ENCODE results near the gene NLGN1.

NLGN1 gene

DNA sequence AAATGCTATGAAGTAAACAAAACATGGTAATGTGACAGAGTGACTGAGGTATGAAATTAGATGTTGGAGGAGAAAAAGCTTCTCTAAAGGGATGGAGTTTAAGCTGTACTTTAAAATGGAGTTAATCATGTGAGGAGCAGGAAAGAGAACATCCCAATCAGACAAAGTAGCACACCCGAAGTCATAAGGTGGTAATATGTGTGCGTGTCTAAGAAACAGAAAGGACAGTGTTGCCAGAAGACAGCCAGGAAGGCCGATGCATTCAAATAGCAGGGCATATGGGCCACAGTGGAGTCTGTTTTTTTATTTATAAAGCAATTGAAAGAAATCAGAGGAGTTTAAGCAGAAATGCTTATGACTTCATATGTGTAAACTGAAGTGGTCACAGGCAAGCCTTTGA lies 376.3 kb downstream of the NLGN1 start:
- Histone ChIP-seq H3K27me3 (ENCODE audit: control insufficient read depth, insufficient read depth, low read length) (no peaks in the 10 kb centered on the region), H3K9me3 (ENCODE audit: control insufficient read depth, insufficient read depth, low read length) (no peaks in the 10 kb centered on the region), H3K36me3 (ENCODE audit: control insufficient read depth, insufficient read depth, low read length) (no peaks in the 10 kb centered on the region), H3K4me1 (ENCODE audit: control insufficient read depth, insufficient read depth, low read length) (no peaks in the 10 kb centered on the region), H3K27ac (ENCODE audit: low read length) (no peak overlapping the region), H3K4me3 (ENCODE audit: low read length) (no peak overlapping the region)
- DNase-seq (ENCODE audit: low read depth, low spot score) = no peak
- WGBS (ENCODE audit: insufficient coverage, insufficient read length) = no CpG with 5 or more reads among the region's 3 CpGs

DNA sequence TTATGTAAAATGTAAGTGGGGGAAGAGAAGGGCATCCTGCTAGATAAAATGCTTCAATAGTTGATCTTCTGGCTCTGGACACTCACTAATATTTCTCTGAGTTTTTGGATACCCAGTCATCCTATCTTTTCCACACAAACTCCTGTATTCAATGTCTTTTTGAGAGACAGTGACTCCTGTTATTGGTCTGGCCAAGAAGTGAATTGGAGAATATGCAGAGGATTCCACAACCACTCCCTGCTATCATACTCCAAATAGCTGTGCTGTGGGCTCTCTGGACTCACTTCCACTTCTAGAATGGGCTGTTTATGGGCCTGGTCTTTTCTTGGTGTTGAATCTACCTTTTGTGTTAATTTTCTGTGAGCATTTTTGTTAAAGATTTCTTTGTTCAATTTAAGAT lies 376.8 kb downstream of the NLGN1 start:
- Histone ChIP-seq H3K36me3 (ENCODE audit: control insufficient read depth, insufficient read depth, low read length) (no peaks in the 10 kb centered on the region), H3K4me3 (ENCODE audit: low read length) (no peak overlapping the region), H3K4me1 (ENCODE audit: control insufficient read depth, insufficient read depth, low read length) (no peaks in the 10 kb centered on the region), H3K27me3 (ENCODE audit: control insufficient read depth, insufficient read depth, low read length) (no peaks in the 10 kb centered on the region), H3K27ac (ENCODE audit: low read length) (no peak overlapping the region), H3K9me3 (ENCODE audit: control insufficient read depth, insufficient read depth, low read length) (no peaks in the 10 kb centered on the region)
- no peak for DNase-seq (ENCODE audit: low read depth, low spot score)

DNA sequence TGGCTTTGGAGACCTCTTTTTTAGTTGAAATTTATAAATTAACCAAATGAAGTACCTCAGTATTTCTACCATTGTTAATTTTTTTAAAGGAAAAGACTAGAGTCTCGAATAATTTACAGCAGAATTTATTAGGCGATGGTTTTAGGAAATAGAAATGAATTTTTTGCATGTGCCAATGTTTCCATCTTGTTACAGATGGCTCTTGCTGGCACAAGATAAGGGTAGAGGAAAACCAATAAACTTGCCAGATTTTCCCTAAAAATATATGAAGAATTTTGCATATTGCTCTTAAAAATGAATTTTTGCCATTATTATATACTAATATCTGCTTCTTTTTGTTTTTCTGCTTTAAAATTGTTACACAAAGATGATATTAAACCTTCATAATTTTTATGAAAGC lies 380.7 kb downstream of the NLGN1 start:
- WGBS (ENCODE audit: insufficient coverage, insufficient read length) = 100% methylated on average over 2 of the region's 2 CpGs
- Histone ChIP-seq H3K36me3 (ENCODE audit: control insufficient read depth, insufficient read depth, low read length) (no peaks in the 10 kb centered on the region), H3K9me3 (ENCODE audit: control insufficient read depth, insufficient read depth, low read length) (no peaks in the 10 kb centered on the region), H3K4me3 (ENCODE audit: low read length) (no peak overlapping the region), H3K4me1 (ENCODE audit: control insufficient read depth, insufficient read depth, low read length) (no peaks in the 10 kb centered on the region), H3K27me3 (ENCODE audit: control insufficient read depth, insufficient read depth, low read length) (no peaks in the 10 kb centered on the region), H3K27ac (ENCODE audit: low read length) (no peak overlapping the region)
- DNase-seq (ENCODE audit: low read depth, low spot score) = no peak

DNA sequence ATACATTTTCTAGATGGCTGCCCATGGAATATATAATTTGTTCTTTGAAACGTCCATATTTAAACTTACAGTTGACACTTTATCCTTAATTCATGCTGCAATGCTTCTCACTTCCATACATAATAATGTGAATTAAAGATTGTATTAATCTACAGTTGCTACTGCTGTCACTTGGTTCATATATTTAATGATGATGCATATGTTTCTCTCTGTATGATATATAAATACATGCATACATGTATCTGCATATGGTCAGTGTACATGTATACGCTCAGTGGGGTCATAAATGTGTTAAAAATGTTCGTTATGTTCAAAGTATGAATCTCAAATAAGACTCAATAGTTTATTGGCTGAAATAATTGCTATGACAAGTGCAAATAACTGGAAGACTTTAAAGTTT lies 382.5 kb downstream of the NLGN1 start:
- H3K36me3 ChIP-seq (ENCODE audit: control insufficient read depth, insufficient read depth, low read length) = no peaks in the 10 kb centered on the region
- peaks cover 1% of the 10 kb centered on the region; the same call in 1 of the 2 replicates for H3K4me1 ChIP-seq (ENCODE audit: control insufficient read depth, insufficient read depth, low read length)
- H3K27me3 ChIP-seq (ENCODE audit: control insufficient read depth, insufficient read depth, low read length) = no peaks in the 10 kb centered on the region
- no peak for DNase-seq (ENCODE audit: low read depth, low spot score)
- H3K27ac ChIP-seq (ENCODE audit: low read length) = no peak overlapping the region
- no peaks in the 10 kb centered on the region for H3K9me3 ChIP-seq (ENCODE audit: control insufficient read depth, insufficient read depth, low read length)
- WGBS (ENCODE audit: insufficient coverage, insufficient read length) = no CpG with 5 or more reads among the region's 3 CpGs
- H3K4me3 ChIP-seq (ENCODE audit: low read length) = no peak overlapping the region

DNA sequence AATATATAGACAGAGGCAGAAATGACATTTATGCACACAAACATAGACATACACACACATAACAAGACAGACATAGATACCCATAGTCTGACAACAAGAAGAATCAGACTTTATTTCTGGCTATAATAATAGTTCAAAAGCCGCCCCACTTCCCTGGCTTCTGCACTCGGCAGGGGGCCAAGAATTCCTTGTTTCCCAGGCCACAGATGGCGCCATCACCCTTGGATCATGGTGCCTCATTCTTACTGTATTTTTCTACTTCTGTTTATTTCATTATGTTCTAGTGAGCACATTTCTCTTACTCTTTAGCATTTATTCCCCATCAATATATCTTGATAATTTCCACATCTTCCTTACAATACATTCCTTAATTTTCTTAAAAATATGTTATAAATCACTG lies 387.5 kb downstream of the NLGN1 start:
- Histone ChIP-seq H3K27ac (ENCODE audit: low read length) (no peak overlapping the region), H3K9me3 (ENCODE audit: control insufficient read depth, insufficient read depth, low read length) (no peaks in the 10 kb centered on the region)

DNA sequence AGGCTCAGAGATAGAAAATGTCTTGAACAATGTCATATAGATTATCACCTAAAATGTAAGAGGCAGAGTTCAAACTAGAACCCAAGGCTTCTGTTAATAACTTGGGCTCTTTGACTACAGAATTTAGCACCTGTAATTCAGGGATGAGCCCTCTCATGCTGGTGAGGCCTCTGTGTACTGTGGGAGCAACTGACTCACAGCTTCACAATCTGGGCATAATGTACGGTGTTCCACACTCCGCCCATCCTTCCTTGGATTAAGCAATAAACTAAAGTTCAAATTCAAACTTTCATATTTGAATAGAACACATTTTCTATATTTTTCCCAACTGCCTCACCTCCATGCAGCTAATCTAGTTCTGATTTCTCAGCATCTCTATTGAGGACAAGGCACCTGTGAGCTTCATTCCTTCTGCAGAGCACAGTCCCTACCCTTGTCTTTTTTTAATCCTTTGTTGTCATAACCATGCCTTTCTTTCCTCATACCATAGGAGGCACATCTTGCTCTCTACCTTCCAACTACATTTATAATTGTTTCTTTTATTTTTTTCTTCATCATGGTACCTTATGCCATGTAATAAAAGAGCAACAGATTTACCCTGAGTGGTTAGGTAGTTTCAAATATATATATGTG lies 392.1 kb downstream of the NLGN1 start:
- WGBS (ENCODE audit: insufficient coverage, insufficient read length) = no CpG with 5 or more reads among the region's 2 CpGs
- Histone ChIP-seq H3K4me3 (ENCODE audit: low read length) (no peak overlapping the region), H3K36me3 (ENCODE audit: control insufficient read depth, insufficient read depth, low read length) (no peaks in the 10 kb centered on the region), H3K4me1 (ENCODE audit: control insufficient read depth, insufficient read depth, low read length) (no peaks in the 10 kb centered on the region; the same call in 1 of the 2 replicates), H3K9me3 (ENCODE audit: control insufficient read depth, insufficient read depth, low read length) (no peaks in the 10 kb centered on the region), H3K27ac (ENCODE audit: low read length) (no peak overlapping the region), H3K27me3 (ENCODE audit: control insufficient read depth, insufficient read depth, low read length) (no peaks in the 10 kb centered on the region)
- DNase-seq (ENCODE audit: low read depth, low spot score) = no peak

More for the DNA sequence above, 387.5 kb downstream of the NLGN1 start:
- no peaks in the 10 kb centered on the region for H3K27me3 ChIP-seq (ENCODE audit: control insufficient read depth, insufficient read depth, low read length)
- no peak overlapping the region for H3K4me3 ChIP-seq (ENCODE audit: low read length)
- no peak for DNase-seq (ENCODE audit: low read depth, low spot score)
- no peaks in the 10 kb centered on the region for H3K36me3 ChIP-seq (ENCODE audit: control insufficient read depth, insufficient read depth, low read length)
- H3K4me1 ChIP-seq (ENCODE audit: control insufficient read depth, insufficient read depth, low read length) = peaks cover 1% of the 10 kb centered on the region; the same call in 1 of the 2 replicates
- WGBS (ENCODE audit: insufficient coverage, insufficient read length) = no CpG with 5 or more reads among the region's 3 CpGs

DNA sequence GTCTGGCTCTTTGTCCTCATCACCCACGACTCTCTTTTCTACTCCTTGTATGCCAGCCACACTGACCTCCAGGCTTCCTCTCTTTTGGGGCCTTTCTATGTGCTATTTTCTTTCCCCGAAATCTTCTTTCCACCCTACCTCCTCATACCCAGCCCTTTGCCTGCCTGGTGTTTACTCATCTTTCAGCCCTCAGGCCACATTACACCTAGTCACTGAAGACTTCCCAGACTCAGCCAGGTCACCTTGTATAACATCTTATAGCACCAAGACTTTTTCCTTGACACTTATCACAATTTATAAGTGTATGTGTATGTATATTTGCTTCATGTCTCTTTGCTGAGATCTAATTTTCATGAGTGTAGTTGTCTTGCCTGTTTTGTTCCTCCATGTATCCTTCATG lies 396.4 kb downstream of the NLGN1 start:
- Histone ChIP-seq H3K36me3 (ENCODE audit: control insufficient read depth, insufficient read depth, low read length) (no peaks in the 10 kb centered on the region), H3K4me3 (ENCODE audit: low read length) (no peak overlapping the region), H3K27ac (ENCODE audit: low read length) (no peak overlapping the region), H3K4me1 (ENCODE audit: control insufficient read depth, insufficient read depth, low read length) (peaks cover 1% of the 10 kb centered on the region; the same call in 1 of the 2 replicates), H3K9me3 (ENCODE audit: control insufficient read depth, insufficient read depth, low read length) (no peaks in the 10 kb centered on the region), H3K27me3 (ENCODE audit: control insufficient read depth, insufficient read depth, low read length) (no peaks in the 10 kb centered on the region)
- no CpG with 5 or more reads among the region's 2 CpGs for WGBS (ENCODE audit: insufficient coverage, insufficient read length)
- DNase-seq (ENCODE audit: low read depth, low spot score) = no peak

DNA sequence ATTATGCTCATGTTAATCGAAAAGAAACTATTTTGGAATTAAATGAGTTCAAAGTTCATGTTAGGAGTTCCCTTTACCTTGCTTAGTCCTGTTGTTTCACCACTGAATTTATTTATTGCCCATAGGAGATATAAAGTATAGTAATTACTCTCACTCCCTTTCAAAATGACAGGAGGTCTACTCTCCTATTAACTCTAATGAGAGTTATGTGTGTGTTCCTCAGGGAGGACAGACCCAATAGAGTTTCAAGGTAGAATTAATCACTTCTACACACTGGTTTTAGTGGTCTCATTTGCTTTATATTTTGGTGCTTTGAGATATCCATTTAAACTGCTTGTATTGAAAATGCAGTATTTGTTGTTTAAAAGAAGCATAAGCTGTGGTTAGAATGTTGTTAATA lies 398.9 kb downstream of the NLGN1 start:
- peaks cover 1% of the 10 kb centered on the region; the same call in 1 of the 2 replicates for H3K4me1 ChIP-seq (ENCODE audit: control insufficient read depth, insufficient read depth, low read length)
- no CpG with 5 or more reads among the region's 1 CpG for WGBS (ENCODE audit: insufficient coverage, insufficient read length)

DNA sequence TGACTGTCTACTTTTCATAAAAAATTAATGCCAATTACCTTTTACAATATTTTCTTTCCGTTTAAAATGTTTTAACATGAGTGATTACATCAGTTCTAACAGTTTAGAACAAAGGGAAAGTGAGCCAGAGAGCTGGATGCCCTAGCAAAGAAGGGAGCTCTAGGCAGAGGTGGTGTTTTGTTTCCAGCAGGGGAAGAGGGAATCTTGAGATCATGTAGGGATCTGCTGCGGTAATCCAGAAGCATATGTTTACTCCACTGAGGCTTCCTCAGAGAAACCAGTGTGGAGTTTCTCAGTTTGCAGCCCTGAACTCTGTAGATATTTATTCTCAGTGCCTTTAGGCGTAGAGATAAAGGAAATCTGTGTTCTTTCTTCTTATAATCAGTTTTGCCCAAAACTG lies 399.3 kb downstream of the NLGN1 start:
- WGBS (ENCODE audit: insufficient coverage, insufficient read length) = no CpG with 5 or more reads among the region's 3 CpGs
- H3K27ac ChIP-seq (ENCODE audit: low read length) = no peak overlapping the region

More for the DNA sequence above, 398.9 kb downstream of the NLGN1 start:
- no peak overlapping the region for H3K27ac ChIP-seq (ENCODE audit: low read length)
- H3K4me3 ChIP-seq (ENCODE audit: low read length) = no peak overlapping the region
- no peaks in the 10 kb centered on the region for H3K27me3 ChIP-seq (ENCODE audit: control insufficient read depth, insufficient read depth, low read length)
- H3K36me3 ChIP-seq (ENCODE audit: control insufficient read depth, insufficient read depth, low read length) = no peaks in the 10 kb centered on the region
- no peaks in the 10 kb centered on the region for H3K9me3 ChIP-seq (ENCODE audit: control insufficient read depth, insufficient read depth, low read length)
- no peak for DNase-seq (ENCODE audit: low read depth, low spot score)

DNA sequence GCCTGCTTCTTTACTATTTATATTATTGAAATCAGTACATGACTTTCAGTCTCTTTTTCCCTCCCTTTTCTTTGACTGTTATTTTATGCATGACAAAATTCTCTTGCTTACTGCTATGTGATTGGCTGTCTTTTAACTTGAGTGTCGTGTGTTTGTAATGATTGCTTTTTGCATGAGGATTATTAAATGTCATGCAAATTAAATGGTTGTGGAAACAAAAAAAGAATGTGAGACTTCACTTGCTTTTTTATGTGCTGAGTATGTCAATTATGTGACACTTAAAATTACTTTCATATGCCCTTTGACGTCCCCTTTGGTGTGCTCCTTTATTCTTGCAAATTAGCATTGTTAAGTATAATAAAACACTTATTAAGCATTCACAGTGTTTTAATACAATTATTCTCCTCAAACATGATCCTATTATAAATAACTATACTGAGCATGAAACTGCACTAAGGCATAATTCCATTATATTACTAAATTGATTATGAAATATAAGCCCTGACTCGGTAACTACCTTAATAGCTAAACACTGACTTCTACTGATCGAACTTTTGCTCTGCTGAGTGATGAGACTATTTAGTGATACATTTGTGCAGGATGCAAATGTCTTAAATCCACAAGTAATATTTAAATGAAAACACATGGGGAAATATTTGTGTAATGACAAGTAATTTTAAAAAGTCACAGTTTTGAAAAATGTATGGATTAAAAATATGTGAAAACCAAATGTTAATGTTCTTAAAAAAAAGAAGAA lies 401.7 kb downstream of the NLGN1 start:
- H3K4me3 ChIP-seq (ENCODE audit: low read length) = no peak overlapping the region
- H3K4me1 ChIP-seq (ENCODE audit: control insufficient read depth, insufficient read depth, low read length) = peaks cover 1% of the 10 kb centered on the region; the same call in 1 of the 2 replicates
- DNase-seq (ENCODE audit: low read depth, low spot score) = no peak
- H3K9me3 ChIP-seq (ENCODE audit: control insufficient read depth, insufficient read depth, low read length) = no peaks in the 10 kb centered on the region
- H3K27me3 ChIP-seq (ENCODE audit: control insufficient read depth, insufficient read depth, low read length) = no peaks in the 10 kb centered on the region
- WGBS (ENCODE audit: insufficient coverage, insufficient read length) = no CpG with 5 or more reads among the region's 4 CpGs
- H3K36me3 ChIP-seq (ENCODE audit: control insufficient read depth, insufficient read depth, low read length) = no peaks in the 10 kb centered on the region
- H3K27ac ChIP-seq (ENCODE audit: low read length) = no peak overlapping the region

More for the DNA sequence above, 399.3 kb downstream of the NLGN1 start:
- DNase-seq (ENCODE audit: low read depth, low spot score) = no peak
- no peaks in the 10 kb centered on the region for H3K36me3 ChIP-seq (ENCODE audit: control insufficient read depth, insufficient read depth, low read length)
- no peak overlapping the region for H3K4me3 ChIP-seq (ENCODE audit: low read length)
- H3K27me3 ChIP-seq (ENCODE audit: control insufficient read depth, insufficient read depth, low read length) = no peaks in the 10 kb centered on the region
- peaks cover 1% of the 10 kb centered on the region; the same call in 1 of the 2 replicates for H3K4me1 ChIP-seq (ENCODE audit: control insufficient read depth, insufficient read depth, low read length)
- H3K9me3 ChIP-seq (ENCODE audit: control insufficient read depth, insufficient read depth, low read length) = no peaks in the 10 kb centered on the region
